ENCODE results near the gene SPAG6.
"Not testable (repeated sequence)": the region's sequence is repeated elsewhere in the genome, so short reads cannot be mapped to it uniquely, and the experiment has no call there.

The SPAG6 gene

GRCh38 chr10:22372917-22373316 lies 27.6 kb downstream of the SPAG6 start:
- H3K4me3 ChIP-seq (ENCODE audit: low read depth, low read length), result no peak overlapping the region
- no peak for TF ChIP-seq CTCF (IDR thresholded peaks at IDR 0.05; ENCODE audit: borderline replicate concordance, insufficient read depth, low read depth, low read length)

- no peak overlapping the region for H3K4me3 ChIP-seq (ENCODE audit: low read depth, low read length)
- TF ChIP-seq CTCF (IDR thresholded peaks at IDR 0.05; ENCODE audit: borderline replicate concordance, insufficient read depth, low read depth, low read length), result no peak
Observed at GRCh38 chr10:22374489-22375126, 29.3 kb downstream of the SPAG6 start.

GRCh38 chr10:22379059-22379458 lies 33.8 kb downstream of the SPAG6 start:
- TF ChIP-seq CTCF (IDR thresholded peaks at IDR 0.05; ENCODE audit: borderline replicate concordance, insufficient read depth, low read depth, low read length), result no peak
- H3K4me3 ChIP-seq (ENCODE audit: low read depth, low read length), result no peak overlapping the region

- TF ChIP-seq CTCF (IDR thresholded peaks at IDR 0.05; ENCODE audit: borderline replicate concordance, insufficient read depth, low read depth, low read length), result no peak
Observed at GRCh38 chr10:22381262-22381661, 36.0 kb downstream of the SPAG6 start.

GRCh38 chr10:22386503-22386902 lies 41.2 kb downstream of the SPAG6 start:
- no peak for TF ChIP-seq CTCF (IDR thresholded peaks at IDR 0.05; ENCODE audit: borderline replicate concordance, insufficient read depth, low read depth, low read length)
- H3K4me3 ChIP-seq (ENCODE audit: low read depth, low read length), result no peak overlapping the region

More at GRCh38 chr10:22381262-22381661, 36.0 kb downstream of the SPAG6 start:
- H3K4me3 ChIP-seq (ENCODE audit: low read depth, low read length), result no peak overlapping the region

- TF ChIP-seq CTCF (IDR thresholded peaks at IDR 0.05; ENCODE audit: borderline replicate concordance, insufficient read depth, low read depth, low read length), result no peak
- no peak overlapping the region for H3K4me3 ChIP-seq (ENCODE audit: low read depth, low read length)
Observed at GRCh38 chr10:22389856-22390589, 44.7 kb downstream of the SPAG6 start.

- no peak for TF ChIP-seq CTCF (IDR thresholded peaks at IDR 0.05; ENCODE audit: borderline replicate concordance, insufficient read depth, low read depth, low read length)
- no peak overlapping the region for H3K4me3 ChIP-seq (ENCODE audit: low read depth, low read length)
Observed at GRCh38 chr10:22391600-22391999, 46.3 kb downstream of the SPAG6 start.

GRCh38 chr10:22396195-22396594 lies 50.9 kb downstream of the SPAG6 start:
- H3K4me3 ChIP-seq (ENCODE audit: low read depth, low read length), result not testable (repeated sequence)

GRCh38 chr10:22406916-22407315 lies 61.6 kb downstream of the SPAG6 start:
- not testable (repeated sequence) for H3K4me3 ChIP-seq (ENCODE audit: low read depth, low read length)
